K562 (cell line): Measurements from ENCODE around the gene ZCCHC8. TPM values are rescaled to one million over a fixed set of nuclear protein-coding genes. Genes with fewer than 3 reads are reported as not detected.
A peak's percentile ranks its signal among the peaks of the same experiment; 100 is the strongest.

Experiments
- BDP1 ChIP-seq: IDR thresholded peaks from 3 replicates; pipeline ENCODE4 v1.6.1; 2011; ENCODE audit not compliant: insufficient read length, insufficient read depth
- CHD2 ChIP-seq: IDR thresholded peaks from 2 replicates; pipeline ENCODE4 v1.6.1; 2011; ENCODE audit warnings: low read depth, low read length
- ETV6 ChIP-seq, 3 experiments: fragments of 150-350 bp in 1 of 3; sonication (generic) in 1 of 3; formaldehyde crosslinking in 1 of 3; IDR thresholded peaks; 2 replicates each; pipeline versions ENCODE4 v1.6.1 to v1.8.0; 2014 to 2022; ENCODE audit warnings: borderline replicate concordance in 2 of 3, low read depth in 2 of 3, antibody characterized with exemption in 1 of 3, low read length in 1 of 3, mild to moderate bottlenecking in 1 of 3, missing genetic modification reagents in 1 of 3
- FOXK2 ChIP-seq, 2 experiments: fragments of 450-650 bp; IDR thresholded peaks in 1 of 2; conservative IDR thresholded peaks in 1 of 2; 2 replicates each; pipeline ENCODE4 v1.6.1; 2016; ENCODE audit warnings: low read depth in 2 of 2, mild to moderate bottlenecking in 1 of 2
- GTF2A2 ChIP-seq: IDR thresholded peaks from 2 replicates; pipeline ENCODE4 v1.6.1; 2016; ENCODE audit warnings: mild to moderate bottlenecking, missing genetic modification characterization, missing compliant biosample characterization
- KDM5B ChIP-seq: fragments of 200-600 bp; sonication (generic); IDR thresholded peaks from 2 replicates; pipeline ENCODE4 v1.6.1; 2012; ENCODE audit warnings: low read depth, mild to moderate bottlenecking, moderate library complexity, low read length, control low read depth, inconsistent platforms; ENCODE audit not compliant: insufficient replicate concordance
- LARP7 ChIP-seq: fragments of 450-650 bp; IDR thresholded peaks from 2 replicates; pipeline ENCODE4 v1.6.1; 2016
- MITF ChIP-seq: IDR thresholded peaks from 2 replicates; pipeline ENCODE4 v1.6.1; 2014; ENCODE audit warnings: antibody characterized with exemption
- MLX ChIP-seq, 2 experiments: fragments of 450-650 bp in 1 of 2; sonication (generic) in 1 of 2; formaldehyde crosslinking; conservative IDR thresholded peaks; 2 replicates each; pipeline versions ENCODE4 v1.4.0 to v1.8.1; 2020 to 2022; ENCODE audit warnings: mild to moderate bottlenecking in 1 of 2, missing genetic modification reagents in 1 of 2
- PHB ChIP-seq: fragments of 250-450 bp; sonication (Bioruptor Pico); IDR thresholded peaks from 2 replicates; pipeline ENCODE4 v1.5.0; 2021
- VEZF1 ChIP-seq: fragments of 200-800 bp; sonication (Bioruptor generic); IDR thresholded peaks from 2 replicates; pipeline ENCODE4 v1.6.1; 2017; ENCODE audit warnings: missing genetic modification characterization, missing compliant biosample characterization
- ZNF449 ChIP-seq: fragments of 250-450 bp; sonication (Bioruptor Pico); IDR thresholded peaks from 2 replicates; pipeline ENCODE4 v1.8.0; 2022; ENCODE audit warnings: moderate library complexity, mild to moderate bottlenecking, inconsistent platforms
- polyA plus RNA-seq, 8 experiments: library from polyadenylated mRNA; depleted of rRNA in 4 of 8; stranded (reverse) in 5 of 8; unstranded in 3 of 8; fragments of >200 nt; fragmentation: Nextera tagmentation in 2 of 8; fragmentation: Illumina TruSeq in 1 of 8; extraction: Ambion mirVana in 2 of 8; extraction: Trizol in 1 of 8; gene quantifications; 2 replicates each; pipeline versions ENCODE4 v1.2.1 to v1.2.3, GENCODE V29; 2011 to 2014; ENCODE audit warnings: inconsistent platforms in 1 of 8, missing spikeins in 1 of 8
- total RNA-seq, 7 experiments: library from RNA; depleted of rRNA in 6 of 7; stranded (reverse); fragments of >200 nt in 6 of 7; fragmentation: Illumina TruSeq in 2 of 7; extraction: Trizol in 2 of 7; gene quantifications; 2 replicates each; pipeline versions ENCODE4 v1.2.1 to v1.2.3, GENCODE V29; 2011 to 2021; ENCODE audit warnings: low replicate concordance in 1 of 7
- TF ChIP-seq, protein P1 (sequence below): fragments of 250-450 bp; sonication (Bioruptor Pico); IDR thresholded peaks from 2 replicates; pipeline ENCODE4 v1.5.0; 2021; ENCODE audit warnings: mild to moderate bottlenecking, moderate library complexity
- TF ChIP-seq, protein P2 (sequence below): fragments of 250-450 bp; sonication (Bioruptor Pico); IDR thresholded peaks from 2 replicates; pipeline ENCODE4 v1.8.0; 2022; ENCODE audit warnings: moderate library complexity, mild to moderate bottlenecking, inconsistent platforms
- TF ChIP-seq, protein P3 (sequence below), 2 experiments: fragments of 250-450 bp in 1 of 2; fragments of 450-650 bp in 1 of 2; sonication (Bioruptor Pico) in 1 of 2; IDR thresholded peaks; 2 replicates each; pipeline versions ENCODE4 v1.6.1 to v1.8.0; 2016 to 2021; ENCODE audit warnings: mild to moderate bottlenecking in 2 of 2, moderate library complexity in 2 of 2, missing compliant biosample characterization in 1 of 2, missing genetic modification characterization in 1 of 2

Gene ZCCHC8
- total and polyA plus RNA-seq, 9 of the 15 experiments (the other 6 are each of a cell fraction or from before 2014, with no cell fraction given) = 14.8 to 50.9 (median 34.1) TPM

DNA sequence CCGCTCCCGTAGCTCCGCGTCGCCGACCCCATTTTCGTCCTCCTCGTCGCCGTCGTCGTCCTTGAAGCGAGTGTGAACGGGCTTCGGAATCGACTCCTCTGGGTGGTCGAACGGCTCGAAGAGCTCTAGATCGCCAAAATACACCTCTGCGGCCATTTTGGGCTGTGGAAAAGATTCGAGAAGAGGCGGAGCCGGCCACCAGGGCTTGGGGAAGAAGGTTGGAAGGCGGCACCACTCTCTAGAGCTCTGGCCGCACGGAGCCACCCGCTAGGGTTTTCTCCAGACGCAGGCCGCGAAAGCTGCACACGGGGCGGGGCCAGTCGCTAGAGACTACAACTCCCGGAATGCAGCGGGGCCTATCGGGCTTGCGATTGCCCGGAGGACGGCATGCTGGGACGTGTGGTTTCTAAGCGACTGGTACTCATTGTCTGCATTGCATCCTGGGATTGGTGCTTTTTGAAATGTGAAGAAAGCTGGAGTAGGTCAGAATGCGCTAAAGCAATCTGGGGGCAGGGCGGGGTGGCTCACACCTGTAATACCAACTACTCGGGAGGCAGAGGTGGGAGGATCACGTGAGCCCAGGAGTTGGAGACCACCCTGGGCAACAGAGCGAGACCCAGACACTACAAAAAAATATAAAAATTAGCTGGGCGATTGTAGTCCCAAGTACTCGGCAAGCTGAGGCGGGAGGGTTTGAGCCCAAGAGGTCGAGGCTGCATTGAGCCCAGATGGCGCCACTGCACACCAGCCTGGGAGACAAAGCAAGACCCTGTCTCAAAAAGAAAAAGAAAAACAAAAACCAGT lies at the start of gene ZCCHC8 (continued):
- TF ChIP-seq LARP7 (no peak), MITF (no peak), FOXK2 (conservative IDR thresholded peaks at IDR 0.05 in 1 of 2, IDR thresholded peaks at IDR 0.05 in 1 of 2; ENCODE audit: low read depth in 2 of 2) (peak in 1 of 2 experiments; percentile 52; a peak in 1 of 4 replicates), BDP1 (no peak), CHD2 (no peak), ZNF449 (CRISPR knock-in tag) (no peak), MLX (CRISPR knock-in tag; conservative IDR thresholded peaks at IDR 0.05) (no peak), ETV6 (IDR thresholded peaks at IDR 0.05; ENCODE audit: borderline replicate concordance in 1 of 2, low read depth in 2 of 2, low read length in 1 of 2) (no peak), ETV6 (CRISPR knock-in tag; IDR thresholded peaks at IDR 0.05; ENCODE audit: borderline replicate concordance) (no peak), GTF2A2 (tag) (0 out of 2 replicates have a peak, but pooled peaks have one; percentile 10), VEZF1 (CRISPR knock-in tag) (peak; percentile 10; the same call in 1 of the 2 replicates), KDM5B (peak; percentile 80), PHB (0 out of 2 replicates have a peak, but pooled peaks have one; percentile 72)
- TF ChIP-seq, protein P1, sequence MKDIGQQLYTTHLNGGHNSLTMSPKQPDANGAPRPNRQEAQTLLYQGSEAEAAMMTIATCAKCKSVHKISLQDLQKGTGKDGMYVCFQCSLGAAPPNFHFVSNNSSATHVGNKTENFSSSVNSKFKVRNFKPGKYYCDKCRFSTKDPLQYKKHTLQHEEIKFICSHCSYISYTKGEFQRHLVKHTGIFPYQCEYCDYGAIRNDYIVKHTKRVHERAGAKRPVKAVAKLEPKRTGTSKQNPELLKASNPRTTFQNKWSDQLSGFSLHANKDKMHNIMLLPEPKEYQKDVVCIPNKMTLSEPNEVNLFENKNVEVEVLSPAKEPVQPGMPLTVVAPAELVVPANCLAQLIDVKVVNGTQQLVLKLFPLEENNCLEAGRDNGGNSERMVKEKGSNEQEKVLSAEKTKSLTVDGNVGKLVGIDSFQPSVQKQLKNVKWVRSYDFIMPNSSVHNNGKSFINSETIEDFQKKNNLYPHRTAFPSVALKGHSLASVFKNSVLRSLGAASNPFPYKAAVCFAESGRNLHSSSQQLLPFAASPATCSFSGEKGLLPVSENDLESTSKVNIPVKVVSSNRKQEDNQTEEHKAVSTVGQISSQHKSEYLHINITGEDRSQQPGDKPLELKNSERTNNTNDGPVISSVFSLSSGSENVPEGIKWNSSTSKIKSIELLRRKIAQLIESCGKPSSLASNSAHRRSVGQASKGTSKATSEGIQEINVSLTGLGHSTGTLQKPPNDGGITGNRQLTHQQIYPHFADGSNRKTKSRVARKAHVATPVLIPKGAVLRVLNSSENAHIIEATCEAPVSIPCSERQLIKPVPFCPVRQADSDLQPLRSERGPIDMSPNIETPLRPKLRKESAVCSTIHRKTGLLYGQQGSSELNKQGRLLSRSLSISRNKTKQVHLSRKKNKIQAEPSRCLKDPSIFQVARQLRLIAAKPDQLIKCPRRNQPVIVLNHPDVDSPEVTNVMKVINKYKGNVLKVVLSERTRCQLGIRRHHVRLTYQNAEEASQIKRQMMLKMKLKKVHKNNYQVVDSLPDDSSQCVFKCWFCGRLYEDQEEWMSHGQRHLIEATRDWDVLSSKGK (CRISPR knock-in tag) = no peak
- TF ChIP-seq, protein P2, sequence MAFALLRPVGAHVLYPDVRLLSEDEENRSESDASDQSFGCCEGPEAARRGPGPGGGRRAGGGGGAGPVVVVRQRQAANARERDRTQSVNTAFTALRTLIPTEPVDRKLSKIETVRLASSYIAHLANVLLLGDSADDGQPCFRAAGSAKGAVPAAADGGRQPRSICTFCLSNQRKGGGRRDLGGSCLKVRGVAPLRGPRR (CRISPR knock-in tag) = no peak
- TF ChIP-seq, protein P3, sequence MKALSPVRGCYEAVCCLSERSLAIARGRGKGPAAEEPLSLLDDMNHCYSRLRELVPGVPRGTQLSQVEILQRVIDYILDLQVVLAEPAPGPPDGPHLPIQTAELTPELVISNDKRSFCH (CRISPR knock-in tag; IDR thresholded peaks at IDR 0.05) = no peak
- TF ChIP-seq, protein P3 (tag; IDR thresholded peaks at IDR 0.05) = peak; percentile 4; the same call in 1 of the 2 replicates
